ENCODE data around the gene POLD1.

The POLD1 gene

GRCh38 chr19:50392759-50393158, 8.6 kb downstream of the POLD1 start:
- DNase-seq, result no peak

GRCh38 chr19:50393589-50393988, 9.4 kb downstream of the POLD1 start:
- DNase-seq, result no peak

GRCh38 chr19:50394017-50394416, 9.9 kb downstream of the POLD1 start:
- no peak for DNase-seq

- DNase-seq, result no peak
Measured at GRCh38 chr19:50398675-50399367, 14.7 kb downstream of the POLD1 start.

GRCh38 chr19:50399368-50399745, 15.2 kb downstream of the POLD1 start:
- no peak for DNase-seq

- DNase-seq, result no peak
Measured at GRCh38 chr19:50401605-50402450, 17.7 kb downstream of the POLD1 start.

GRCh38 chr19:50402544-50403301, 18.6 kb downstream of the POLD1 start:
- no peak for DNase-seq

GRCh38 chr19:50406156-50406820, 22.1 kb downstream of the POLD1 start:
- DNase-seq, result no peak

- DNase-seq, result no peak
Measured at GRCh38 chr19:50406829-50407228, 22.7 kb downstream of the POLD1 start.

GRCh38 chr19:50409347-50409746, 25.2 kb downstream of the POLD1 start:
- DNase-seq, result no peak

GRCh38 chr19:50410109-50410508, 26.0 kb downstream of the POLD1 start:
- DNase-seq, result no peak

GRCh38 chr19:50412419-50412818, 28.3 kb downstream of the POLD1 start:
- no peak for DNase-seq

- DNase-seq, result no peak
Measured at GRCh38 chr19:50413096-50413495, 28.9 kb downstream of the POLD1 start.

GRCh38 chr19:50413531-50413930, 29.4 kb downstream of the POLD1 start:
- DNase-seq, result no peak

GRCh38 chr19:50414864-50415660, 30.9 kb downstream of the POLD1 start:
- DNase-seq, result peak; percentile 85

- DNase-seq, result no peak
Measured at GRCh38 chr19:50415661-50416033, 31.5 kb downstream of the POLD1 start.

GRCh38 chr19:50416034-50416977, 32.2 kb downstream of the POLD1 start:
- DNase-seq, result no peak

GRCh38 chr19:50417111-50418081, 33.2 kb downstream of the POLD1 start:
- no peak for DNase-seq

- DNase-seq, result no peak
Measured at GRCh38 chr19:50418176-50419021, 34.3 kb downstream of the POLD1 start, which contains the start of gene SPIB. TSS of gene SPIB (plus strand) at chr19:50418938. CDS start at chr19:50418963, 25 bp downstream.
